Measurements from ENCODE around the gene COPE. TPM values are rescaled to one million over a fixed set of nuclear protein-coding genes. Genes with fewer than 3 reads are reported as not detected.
A peak's percentile ranks its signal among the peaks of the same experiment; 100 is the strongest.

The COPE gene
- total RNA-seq, 6 experiments from 2014 or later: 67.4 to 240 (median 97.1) TPM

GRCh38 chr19:18860725-18861124, 58.5 kb downstream of the COPE start:
- Histone ChIP-seq H3K9me3 (no peaks in the 10 kb centered on the region), H3K4me3 (no peak overlapping the region), H3K27me3 (no peaks in the 10 kb centered on the region), H3K4me1 (peaks cover 0 to 11% (median 0%) of the 10 kb centered on the region in 4 donors), H3K27ac (no peak overlapping the region), H3K36me3 (peaks cover 17 to 98% (median 59%) of the 10 kb centered on the region in 4 donors)
- intact Hi-C loops (cut with DNase I): no loop called here
- peak in 1 of 3 donors; percentile 40 for DNase-seq
- no peak for ATAC-seq
- 60% methylated on average over 1 of the region's 17 CpGs for WGBS (ENCODE audit: insufficient coverage, low coverage, low lambda C conversion rate, missing lambda C conversion rate)
- TF ChIP-seq, protein P1, sequence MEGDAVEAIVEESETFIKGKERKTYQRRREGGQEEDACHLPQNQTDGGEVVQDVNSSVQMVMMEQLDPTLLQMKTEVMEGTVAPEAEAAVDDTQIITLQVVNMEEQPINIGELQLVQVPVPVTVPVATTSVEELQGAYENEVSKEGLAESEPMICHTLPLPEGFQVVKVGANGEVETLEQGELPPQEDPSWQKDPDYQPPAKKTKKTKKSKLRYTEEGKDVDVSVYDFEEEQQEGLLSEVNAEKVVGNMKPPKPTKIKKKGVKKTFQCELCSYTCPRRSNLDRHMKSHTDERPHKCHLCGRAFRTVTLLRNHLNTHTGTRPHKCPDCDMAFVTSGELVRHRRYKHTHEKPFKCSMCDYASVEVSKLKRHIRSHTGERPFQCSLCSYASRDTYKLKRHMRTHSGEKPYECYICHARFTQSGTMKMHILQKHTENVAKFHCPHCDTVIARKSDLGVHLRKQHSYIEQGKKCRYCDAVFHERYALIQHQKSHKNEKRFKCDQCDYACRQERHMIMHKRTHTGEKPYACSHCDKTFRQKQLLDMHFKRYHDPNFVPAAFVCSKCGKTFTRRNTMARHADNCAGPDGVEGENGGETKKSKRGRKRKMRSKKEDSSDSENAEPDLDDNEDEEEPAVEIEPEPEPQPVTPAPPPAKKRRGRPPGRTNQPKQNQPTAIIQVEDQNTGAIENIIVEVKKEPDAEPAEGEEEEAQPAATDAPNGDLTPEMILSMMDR (IDR thresholded peaks at IDR 0.05): no peak
- TF ChIP-seq POLR2A (IDR thresholded peaks at IDR 0.05): no peak

- DNase-seq: peak in 1 of 3 donors; percentile 44
- WGBS (ENCODE audit: insufficient coverage, low coverage, low lambda C conversion rate, missing lambda C conversion rate): 45% methylated on average over 5 of the region's 11 CpGs
- H3K4me3 ChIP-seq: no peak overlapping the region
- ATAC-seq: no peak
- H3K36me3 ChIP-seq: peaks cover 17 to 98% (median 59%) of the 10 kb centered on the region in 4 donors
- no peaks in the 10 kb centered on the region for H3K9me3 ChIP-seq
- H3K27ac ChIP-seq: peak overlapping the region in 1 of 3 donors; percentile 13
- H3K27me3 ChIP-seq: no peaks in the 10 kb centered on the region
- peaks cover 0 to 11% (median 0%) of the 10 kb centered on the region in 4 donors for H3K4me1 ChIP-seq
- intact Hi-C loops (cut with DNase I): no loop called here
- TF ChIP-seq, protein P1 (IDR thresholded peaks at IDR 0.05): no peak
- TF ChIP-seq POLR2A (IDR thresholded peaks at IDR 0.05): no peak
Measured at GRCh38 chr19:18860302-18860700, 58.9 kb downstream of the COPE start.

- Histone ChIP-seq H3K9me3 (no peaks in the 10 kb centered on the region), H3K36me3 (peaks cover 17 to 98% (median 60%) of the 10 kb centered on the region in 4 donors), H3K4me1 (peaks cover 0 to 11% (median 0%) of the 10 kb centered on the region in 4 donors), H3K27ac (peak overlapping the region in 1 of 3 donors; percentile 13), H3K27me3 (no peaks in the 10 kb centered on the region), H3K4me3 (no peak overlapping the region)
- TF ChIP-seq POLR2A (IDR thresholded peaks at IDR 0.05): no peak
- TF ChIP-seq, protein P1 (IDR thresholded peaks at IDR 0.05): no peak
- ATAC-seq (peak; percentile 53 to 60 (median 57)), DNase-seq (peak in 2 of 3 donors; percentile 64 to 70)
- WGBS (ENCODE audit: insufficient coverage, low coverage, low lambda C conversion rate, missing lambda C conversion rate): 65% methylated on average over 5 of the region's 12 CpGs
- intact Hi-C loops (cut with DNase I): loop anchor here in 1 of 2 donors (5.0 to 10.0 kb wide), 2 partner anchors 82 to 415 kb away; no protein-coding TSS in a partner anchor
Measured at GRCh38 chr19:18859676-18860301, 59.4 kb downstream of the COPE start.

- intact Hi-C loops (cut with DNase I): loop anchor here in 1 of 2 donors (5.0 to 10.0 kb wide), 2 partner anchors 82 to 414 kb away; no protein-coding TSS in a partner anchor
- peaks cover 17 to 99% (median 60%) of the 10 kb centered on the region in 4 donors for H3K36me3 ChIP-seq
- H3K4me3 ChIP-seq: no peak overlapping the region
- H3K4me1 ChIP-seq: peaks cover 0 to 11% (median 0%) of the 10 kb centered on the region in 4 donors
- DNase-seq (no peak), ATAC-seq (no peak)
- H3K27me3 ChIP-seq: no peaks in the 10 kb centered on the region
- WGBS (ENCODE audit: insufficient coverage, low coverage, low lambda C conversion rate, missing lambda C conversion rate): 79% methylated on average over 7 of the region's 21 CpGs
- no peaks in the 10 kb centered on the region for H3K9me3 ChIP-seq
- TF ChIP-seq POLR2A (IDR thresholded peaks at IDR 0.05): no peak
- TF ChIP-seq, protein P1 (IDR thresholded peaks at IDR 0.05): no peak
- no peak overlapping the region for H3K27ac ChIP-seq
Measured at GRCh38 chr19:18858906-18859646, 60.1 kb downstream of the COPE start.
